ENCODE measurements around the gene EIF1AD.

The EIF1AD gene

DNA sequence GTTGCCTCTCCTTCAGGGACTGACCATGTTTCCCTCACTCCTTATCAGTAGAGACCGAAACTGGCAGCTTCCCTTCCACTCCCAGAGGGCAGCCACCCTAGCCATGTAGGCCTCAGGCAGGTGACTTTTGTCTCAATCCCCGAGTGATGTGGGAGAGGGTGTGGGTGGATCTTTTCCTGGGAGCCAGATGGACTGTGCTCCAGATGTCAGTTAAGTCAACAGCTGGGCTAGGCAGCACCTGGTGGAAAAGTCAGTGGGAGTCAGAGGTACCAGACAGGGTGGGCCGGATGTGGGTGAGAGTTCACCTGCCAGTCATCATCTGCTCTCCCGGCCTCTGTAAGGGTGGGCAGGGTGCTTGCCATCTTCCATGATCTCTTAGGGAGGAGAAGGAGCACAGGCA, 2.2 kb upstream of the EIF1AD start:
- DNase-seq (ENCODE audit: low spot score): no peak

DNA sequence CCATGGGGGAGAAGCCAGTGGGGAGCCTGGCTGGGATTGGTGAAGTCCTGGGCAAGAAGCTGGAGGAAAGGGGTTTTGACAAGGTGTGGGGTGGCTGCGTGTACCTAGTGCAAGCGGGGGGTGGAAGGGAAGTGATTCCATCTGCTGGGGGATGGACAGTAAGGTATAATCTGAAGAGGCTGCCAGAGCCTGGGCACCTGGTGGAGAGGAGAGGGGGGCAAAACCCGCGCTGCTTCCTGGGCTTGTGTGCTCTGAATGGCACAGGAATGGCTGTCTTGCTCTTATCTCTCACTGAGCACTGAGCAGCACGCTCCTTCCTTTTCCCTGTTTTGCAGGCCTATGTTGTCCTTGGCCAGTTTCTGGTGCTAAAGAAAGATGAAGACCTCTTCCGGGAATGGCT, 1.3 kb upstream of the EIF1AD start:
- no peak for DNase-seq (ENCODE audit: low spot score)

DNA sequence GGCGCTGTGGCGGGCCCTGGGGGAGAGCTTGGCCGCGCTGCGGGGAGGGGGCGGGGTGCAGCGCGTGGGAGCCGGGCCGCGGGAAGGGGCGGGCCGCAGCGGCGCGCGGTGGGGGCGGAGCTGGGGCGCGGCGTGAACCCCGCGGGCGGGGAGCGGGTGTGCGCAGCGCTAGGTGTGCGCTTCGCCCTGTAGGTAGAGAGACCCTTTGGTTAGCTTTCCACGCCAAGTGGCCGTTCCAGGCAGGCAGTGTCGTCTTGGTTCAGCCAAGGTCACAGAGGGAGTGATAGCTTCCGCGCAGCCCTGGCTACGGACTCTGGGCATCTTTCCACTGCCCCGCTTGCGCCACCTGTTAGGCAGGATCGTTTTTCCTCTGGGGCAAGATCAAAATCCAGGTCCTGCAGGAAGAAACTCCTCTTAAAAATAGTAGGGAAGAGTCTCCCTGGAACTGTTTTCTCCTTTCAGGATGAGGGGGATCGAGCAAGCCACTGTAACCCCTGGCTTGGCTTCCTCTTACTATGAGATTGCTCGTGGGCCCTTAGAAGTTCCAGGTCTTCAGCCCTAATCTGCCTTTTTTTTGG, 780 bp upstream of the EIF1AD start:
- peak; percentile 38 for DNase-seq (ENCODE audit: low spot score)

DNA sequence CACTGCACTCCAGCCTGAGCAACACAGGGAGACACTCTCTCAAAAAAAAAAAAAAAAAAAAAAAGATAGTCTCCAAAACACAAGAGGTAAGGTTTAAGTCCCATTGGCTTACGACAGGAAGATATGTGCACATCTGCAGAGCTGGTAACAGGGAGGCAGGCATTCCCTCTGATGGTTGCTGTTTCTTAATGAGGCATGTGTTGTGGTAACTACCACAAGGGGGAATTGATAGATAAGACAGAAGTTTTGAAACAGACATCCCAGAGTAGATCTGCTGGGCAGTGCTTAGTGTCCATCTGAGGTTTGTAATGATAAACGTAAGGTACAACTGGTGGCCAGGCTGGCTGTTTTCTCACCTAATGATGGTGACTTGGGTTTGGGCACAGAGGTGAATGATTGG, 4.7 kb downstream of the EIF1AD start:
- no peak for DNase-seq (ENCODE audit: low spot score)

DNA sequence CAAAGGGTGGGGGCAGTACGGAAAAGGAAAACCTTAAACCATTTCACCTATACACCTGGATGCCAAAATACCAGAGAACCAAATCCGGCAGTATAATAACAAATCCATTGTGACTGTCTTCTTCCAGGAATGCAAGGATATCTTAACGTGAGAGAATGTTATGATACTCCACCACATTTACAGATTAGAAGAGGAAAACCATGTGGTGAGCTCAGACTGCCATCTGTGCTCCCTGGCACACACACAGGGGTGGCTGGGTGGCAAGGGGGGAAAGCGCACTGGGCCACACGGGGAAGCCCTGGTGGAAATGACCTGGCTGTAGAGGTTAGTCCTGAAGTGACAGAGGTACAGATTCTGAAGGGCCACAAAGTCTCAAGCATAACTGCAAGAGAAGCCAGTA, 9.9 kb downstream of the EIF1AD start:
- no peak for DNase-seq (ENCODE audit: low spot score)

DNA sequence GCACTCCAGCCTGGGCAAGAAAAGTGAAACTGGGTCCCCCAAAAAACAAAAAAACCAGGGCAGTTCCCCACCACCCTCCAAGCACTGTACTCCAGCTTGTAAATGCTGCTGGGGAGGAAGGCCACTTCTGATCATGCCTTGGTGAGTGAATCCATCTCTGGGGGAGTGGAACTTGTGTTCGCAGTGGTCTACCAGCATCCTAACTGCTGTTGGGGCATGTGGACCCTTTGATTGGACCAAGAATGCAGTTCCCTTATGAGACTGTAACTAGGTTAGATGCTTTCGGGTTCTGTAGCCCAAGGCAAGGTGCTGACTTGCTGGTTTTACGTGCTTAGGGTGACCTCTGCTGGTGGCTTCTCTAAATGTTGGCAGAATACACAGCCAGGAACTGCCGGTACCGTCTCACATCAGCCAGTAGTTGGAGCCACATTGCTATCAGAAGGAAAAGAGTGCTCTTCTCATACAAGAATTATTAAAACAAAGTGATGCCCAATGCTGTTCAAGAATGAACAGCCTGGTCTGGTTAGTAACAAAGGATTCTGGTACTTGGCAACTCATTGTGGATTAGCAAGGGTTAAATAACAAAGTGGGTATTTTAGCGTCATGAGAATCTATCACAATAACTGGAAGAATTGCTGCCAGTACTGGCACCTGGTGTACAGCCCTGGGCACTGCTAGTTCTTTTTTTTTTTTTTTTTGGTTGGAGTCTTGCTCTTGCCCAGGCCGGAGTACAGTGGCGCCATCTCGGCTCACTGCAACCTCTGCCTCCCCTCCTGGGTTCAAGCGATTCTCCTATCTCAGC, 13.0 kb downstream of the EIF1AD start:
- DNase-seq (ENCODE audit: low spot score): peak; percentile 93

DNA sequence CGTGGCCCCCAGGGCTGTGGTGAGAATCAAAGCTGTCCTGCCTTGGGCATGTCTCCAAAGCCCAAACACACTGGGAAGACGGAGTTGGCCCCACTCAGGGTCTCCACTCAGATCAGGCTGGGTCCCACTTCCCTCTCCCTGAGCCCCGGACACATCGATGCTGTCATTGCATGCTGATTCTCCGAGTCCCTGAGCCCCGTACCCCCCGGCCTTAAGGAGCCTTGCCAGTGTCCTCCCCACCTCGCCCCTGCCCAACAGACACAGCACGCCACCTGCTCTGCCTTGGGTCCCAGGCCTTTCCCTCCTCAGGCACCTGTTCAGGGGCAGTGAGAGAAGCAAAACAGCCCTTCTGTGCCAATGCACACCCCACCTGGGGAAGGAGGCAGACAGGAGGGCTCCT, 14.6 kb downstream of the EIF1AD start:
- DNase-seq (ENCODE audit: low spot score): no peak

DNA sequence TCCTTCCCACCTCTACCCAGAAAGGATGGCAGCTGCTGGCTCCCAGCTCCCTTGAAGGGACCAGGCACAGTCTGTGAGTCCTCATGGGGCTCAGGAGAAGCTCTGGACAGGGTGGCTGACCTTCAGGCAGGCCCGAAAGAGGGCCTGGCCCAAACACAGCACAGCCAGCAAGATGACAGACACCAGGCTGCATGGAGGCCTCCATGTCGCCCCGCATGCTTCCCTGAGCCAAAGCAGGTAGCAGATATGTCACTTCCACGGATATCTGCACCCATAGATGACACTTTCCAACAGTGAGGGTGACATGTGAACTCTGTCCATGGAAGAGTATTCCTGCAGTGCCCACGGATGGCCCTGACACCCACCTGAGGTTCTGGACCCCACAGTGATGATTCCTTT, 18.4 kb downstream of the EIF1AD start:
- no peak for DNase-seq (ENCODE audit: low spot score)

DNA sequence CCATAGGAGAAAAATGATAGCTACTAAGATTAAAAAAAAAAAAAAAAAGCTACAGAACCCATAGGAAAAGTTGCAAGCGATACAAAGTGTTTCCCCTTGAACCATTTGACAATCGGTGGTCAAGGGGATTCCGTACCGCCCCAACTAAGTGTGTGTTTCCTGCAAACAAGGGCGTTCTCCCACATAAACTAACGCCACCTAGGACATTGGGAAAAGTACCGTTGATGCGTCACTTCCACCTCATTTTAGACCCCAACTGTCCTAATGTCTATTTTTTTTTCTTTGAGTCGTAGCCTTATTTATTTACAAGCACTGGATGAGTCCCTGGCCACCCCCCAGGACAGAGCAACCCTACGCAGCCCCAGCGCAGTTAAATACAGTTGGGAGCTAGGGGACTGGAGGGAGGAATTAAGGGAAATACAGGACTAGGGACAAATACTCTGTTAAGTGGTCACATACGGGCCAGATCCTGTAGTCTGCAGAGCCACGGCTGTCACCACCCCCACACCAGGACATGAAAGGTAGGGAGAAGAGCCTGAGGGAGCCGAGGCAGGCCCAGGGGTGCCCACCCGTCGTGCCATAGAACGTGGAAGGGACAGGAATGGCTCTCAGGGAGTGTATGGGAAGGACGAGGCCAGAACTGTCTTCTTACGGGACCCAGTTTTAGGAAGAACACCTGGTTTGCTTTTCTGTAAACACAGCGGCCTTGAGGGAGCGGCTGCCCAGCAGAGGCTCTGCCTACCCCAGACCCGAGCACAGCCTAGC, 19.0 kb downstream of the EIF1AD start:
- DNase-seq (ENCODE audit: low spot score): no peak

DNA sequence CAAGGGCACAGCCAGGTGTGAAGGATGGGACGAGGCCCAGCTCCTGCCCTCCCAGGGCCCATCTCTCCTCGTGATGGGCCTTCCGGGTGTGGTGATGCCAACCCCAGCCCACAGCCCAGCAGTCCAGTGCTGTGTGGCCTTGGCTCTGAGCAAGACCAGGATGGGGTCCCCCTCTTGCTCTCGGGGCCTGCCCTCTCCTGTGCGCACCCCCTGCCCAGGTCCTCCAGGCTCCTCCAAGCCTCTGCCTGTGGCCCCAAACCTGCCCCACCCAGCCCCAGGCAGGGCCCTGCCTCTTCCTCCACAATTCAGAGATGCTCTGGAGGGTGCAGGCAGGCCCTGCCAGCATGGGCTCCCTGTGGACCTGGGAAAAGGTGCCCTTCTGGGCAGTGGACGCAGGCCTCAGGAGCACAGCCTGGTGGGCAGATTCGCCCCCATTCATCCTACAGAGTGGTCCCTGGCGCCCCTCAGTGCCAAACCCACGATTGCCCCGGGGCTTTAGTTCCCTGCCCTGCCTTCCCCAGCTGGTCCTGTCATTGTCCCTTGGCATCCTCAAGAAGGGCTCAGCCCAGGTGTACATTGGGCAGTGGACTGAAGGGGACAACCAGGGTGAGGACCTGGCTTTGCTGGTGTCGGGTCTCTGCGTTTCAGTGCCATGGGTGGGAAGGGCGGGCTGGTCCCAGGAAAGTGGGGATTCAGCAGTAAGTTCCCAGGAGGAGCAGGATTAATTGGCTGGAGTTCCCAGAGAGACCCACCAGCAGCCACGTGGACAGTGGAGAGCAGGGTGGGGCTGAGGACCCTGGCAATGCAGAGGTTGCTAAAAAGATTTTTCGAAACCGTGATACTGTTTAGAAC, 19.8 kb downstream of the EIF1AD start:
- no peak for DNase-seq (ENCODE audit: low spot score)

DNA sequence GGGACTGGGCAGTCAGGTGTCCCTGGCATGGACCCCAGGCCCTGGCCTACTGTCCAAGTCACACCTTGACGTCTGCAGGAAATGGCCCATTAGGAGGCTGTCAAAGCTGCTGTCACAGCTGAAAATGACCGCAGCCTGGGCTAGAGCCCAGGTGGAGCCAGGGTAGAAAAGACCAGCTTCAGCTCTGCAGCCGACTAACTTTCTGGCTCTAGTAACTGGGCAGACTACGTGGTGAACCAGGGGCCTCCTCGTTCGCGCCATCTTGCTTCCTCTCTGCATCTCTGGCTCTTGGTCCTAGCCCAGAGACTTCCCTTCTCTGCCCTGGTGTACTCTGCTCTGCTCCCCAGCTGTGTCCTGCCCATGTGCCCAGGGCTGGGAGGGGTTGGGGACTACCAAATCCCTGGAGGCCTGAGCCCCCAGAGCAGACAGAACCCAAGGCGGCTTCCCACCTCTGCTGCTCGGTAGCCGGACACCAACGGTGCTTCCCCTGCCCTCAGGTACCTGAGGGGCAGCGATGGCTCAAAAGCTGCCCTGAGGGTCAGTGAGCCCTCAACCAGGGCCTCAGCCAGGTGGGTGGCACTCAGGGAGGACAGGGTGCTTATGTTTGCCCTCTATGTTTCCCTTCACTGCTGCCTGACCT, 20.7 kb downstream of the EIF1AD start:
- DNase-seq (ENCODE audit: low spot score): no peak

DNA sequence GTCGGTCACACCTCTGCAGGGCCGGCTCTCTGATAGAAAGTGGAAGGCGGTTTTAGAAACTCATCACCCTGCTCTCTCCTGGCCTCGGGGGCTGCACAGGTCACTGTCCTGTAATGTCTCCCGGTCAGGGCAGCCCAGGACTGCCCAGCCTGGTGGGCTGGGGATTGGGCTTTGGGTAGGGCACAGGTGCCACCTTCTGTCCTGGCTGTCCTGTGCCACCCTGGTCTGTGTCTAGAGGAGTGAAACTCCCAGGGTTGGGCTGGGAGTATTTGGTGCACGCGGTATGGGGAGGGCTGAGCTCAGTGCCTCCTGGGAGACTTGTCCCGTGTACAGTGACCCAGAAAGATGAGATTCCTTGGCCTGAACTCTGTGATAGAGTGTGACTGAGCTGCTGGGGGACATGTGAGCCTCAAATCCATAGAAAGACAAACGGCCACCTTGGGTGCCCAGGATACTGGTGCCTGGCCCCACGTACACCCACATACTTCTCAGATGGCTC, 22.6 kb downstream of the EIF1AD start:
- DNase-seq (ENCODE audit: low spot score): no peak

DNA sequence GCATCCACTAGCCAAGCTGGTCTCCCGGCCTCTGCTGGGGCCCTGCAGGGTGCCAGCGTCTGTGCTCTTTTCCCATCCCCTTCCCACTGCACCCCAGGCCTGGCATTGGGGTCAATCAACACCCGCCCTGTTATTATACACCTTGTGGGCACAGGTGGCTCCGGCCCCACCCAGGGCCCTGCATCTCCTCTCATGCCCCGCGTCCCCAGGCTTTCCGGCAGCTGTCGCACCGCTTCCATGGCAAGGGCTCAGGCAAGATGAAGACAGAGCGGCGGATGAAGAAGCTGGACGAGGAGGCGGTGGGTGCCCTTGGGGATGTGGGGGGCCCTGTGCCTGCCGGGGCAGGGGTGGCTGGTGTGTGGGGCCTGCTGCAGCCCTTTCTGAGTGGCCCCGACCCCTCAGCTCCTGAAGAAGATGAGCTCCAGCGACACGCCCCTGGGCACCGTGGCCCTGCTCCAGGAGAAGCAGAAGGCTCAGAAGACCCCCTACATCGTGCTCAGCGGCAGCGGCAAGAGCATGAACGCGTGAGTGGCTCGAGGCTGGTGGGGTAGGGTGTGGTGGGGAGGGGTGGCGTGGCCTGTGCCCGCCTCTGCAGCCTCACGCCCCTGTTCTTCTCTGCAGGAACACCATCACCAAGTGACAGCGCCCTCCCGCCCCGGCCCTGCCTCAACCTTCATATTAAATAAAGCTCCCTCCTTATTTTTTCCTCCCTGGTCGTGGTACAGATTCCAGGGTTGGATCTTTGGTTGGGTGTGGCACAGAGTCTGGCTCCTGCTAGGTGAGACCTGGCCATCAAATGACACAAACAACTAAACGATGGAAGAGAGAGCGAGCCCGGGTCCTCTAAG, 23.3 kb downstream of the EIF1AD start:
- DNase-seq (ENCODE audit: low spot score): no peak

DNA sequence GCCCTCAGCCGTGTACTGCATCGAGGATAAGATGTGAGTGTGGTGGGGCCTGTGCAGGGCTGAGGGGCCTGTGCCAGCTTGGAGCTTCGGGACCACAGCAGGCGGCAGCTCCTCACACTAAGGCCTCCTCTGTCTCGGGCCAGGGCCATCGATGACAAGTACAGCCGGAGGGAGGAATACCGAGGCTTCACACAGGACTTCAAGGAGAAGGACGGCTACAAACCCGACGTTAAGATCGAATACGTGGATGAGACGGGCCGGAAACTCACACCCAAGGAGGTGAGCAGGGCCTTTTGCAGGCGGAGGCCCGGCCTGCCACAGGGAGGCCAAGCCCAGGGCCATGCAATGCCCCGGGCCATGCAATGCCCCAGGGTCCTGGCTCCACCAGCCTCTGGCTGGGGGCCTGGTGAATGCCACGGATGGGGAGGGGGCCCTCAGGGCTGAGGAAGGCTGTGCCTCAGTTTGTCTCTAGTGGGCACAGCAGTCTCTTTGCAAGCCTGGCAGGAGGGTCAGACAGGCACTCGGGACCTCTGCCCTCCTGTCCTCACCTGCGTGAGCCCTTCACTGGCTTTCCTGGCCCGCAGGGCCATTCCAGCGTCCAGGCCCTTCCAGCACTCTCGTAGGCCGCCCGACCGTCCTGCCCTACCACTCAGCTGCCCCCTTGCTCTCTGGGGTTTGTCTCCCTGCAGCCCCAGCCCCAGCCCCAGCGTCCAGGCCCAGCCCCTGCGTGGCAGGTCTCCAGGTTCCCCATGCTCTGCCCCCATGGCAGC, 24.2 kb downstream of the EIF1AD start:
- DNase-seq (ENCODE audit: low spot score): no peak

DNA sequence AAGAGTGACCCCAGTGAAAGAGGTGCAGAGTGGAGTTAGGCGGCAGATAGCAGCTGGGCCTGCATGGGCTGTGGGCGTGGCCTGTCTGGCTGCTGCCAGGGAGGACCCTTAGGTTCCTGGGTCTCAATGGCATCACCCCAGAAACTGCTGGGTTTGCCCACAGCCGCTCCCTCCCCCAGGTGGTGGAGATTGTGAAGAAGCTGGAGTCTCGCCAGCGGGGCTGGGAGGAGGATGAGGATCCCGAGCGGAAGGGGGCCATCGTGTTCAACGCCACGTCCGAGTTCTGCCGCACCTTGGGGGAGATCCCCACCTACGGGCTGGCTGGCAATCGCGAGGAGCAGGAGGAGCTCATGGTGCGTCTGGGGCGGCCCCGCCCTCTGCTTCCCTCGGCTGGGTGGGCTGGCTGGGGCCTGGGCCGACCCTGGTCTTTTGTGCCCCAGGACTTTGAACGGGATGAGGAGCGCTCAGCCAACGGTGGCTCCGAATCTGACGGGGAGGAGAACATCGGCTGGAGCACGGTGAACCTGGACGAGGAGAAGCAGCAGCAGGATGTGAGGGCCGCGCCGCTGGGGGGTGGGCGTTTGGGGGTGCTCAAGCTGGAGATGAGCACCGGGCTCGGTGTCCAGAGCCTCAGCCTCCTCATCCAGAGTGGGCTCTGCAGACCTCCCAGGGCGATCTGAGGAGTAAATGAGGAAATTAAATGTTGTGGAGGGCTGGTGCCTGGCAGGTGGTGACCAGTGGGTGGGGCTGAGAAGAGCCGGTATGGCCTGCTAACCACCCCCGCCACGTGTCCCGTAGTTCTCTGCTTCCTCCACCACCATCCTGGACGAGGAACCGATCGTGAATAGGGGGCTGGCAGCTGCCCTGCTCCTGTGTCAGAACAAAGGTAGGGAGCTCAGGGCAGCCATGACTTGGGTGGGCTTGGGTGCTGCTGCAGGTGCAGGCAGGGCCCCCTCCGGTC, 25.5 kb downstream of the EIF1AD start:
- no peak for DNase-seq (ENCODE audit: low spot score)

DNA sequence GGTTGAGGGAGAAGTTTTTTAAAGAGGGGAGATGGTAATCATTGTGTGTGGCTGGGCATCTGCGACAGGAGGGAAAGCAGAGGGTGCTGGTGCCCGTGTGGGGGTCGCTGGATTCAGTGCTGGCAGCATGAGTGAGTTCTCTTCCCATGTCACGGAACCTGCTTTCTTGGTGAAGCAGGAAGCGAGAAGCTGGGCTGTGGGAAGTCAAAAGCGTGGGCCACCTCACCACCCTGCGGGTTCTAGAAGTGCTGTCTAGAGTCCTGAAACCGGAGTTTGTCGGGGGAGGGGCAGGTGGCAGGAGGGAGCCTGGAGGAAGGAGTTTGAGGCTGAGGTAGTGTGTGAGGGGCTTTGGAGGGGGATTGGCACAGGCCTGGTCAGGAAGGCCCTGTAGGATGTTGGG, 26.2 kb downstream of the EIF1AD start:
- DNase-seq (ENCODE audit: low spot score): no peak

DNA sequence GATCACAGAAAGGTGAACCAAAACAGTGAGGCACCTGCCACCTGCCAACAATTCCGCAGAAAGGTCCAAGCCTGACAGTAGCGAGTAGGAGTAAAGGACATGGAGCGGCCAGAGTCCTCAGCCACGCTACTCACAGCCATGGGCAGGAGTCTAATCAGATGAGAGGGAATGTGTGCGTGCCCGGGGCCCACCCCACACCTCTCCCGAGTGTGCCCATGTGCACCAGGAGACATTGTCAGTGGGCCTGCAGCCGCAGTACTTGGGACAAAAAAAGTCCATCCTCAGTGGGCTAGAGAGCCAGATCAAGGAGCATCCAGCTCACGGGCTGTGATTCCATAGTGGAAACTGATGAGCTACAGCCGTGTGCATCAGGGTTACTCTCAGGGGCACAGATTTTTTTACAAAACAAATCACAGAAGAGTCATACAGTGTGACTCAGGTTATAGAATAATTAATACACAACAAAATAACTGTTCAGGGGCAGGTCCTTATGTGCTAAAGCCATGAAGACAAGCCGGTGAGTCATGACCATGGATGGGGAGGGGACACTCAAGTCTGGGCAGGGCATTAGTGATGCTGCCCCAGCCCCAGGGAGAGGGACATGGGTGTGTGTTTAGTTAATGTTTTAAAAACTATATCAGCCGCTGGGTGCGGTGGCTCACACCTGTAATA, 28.4 kb downstream of the EIF1AD start:
- DNase-seq (ENCODE audit: low spot score): no peak

DNA sequence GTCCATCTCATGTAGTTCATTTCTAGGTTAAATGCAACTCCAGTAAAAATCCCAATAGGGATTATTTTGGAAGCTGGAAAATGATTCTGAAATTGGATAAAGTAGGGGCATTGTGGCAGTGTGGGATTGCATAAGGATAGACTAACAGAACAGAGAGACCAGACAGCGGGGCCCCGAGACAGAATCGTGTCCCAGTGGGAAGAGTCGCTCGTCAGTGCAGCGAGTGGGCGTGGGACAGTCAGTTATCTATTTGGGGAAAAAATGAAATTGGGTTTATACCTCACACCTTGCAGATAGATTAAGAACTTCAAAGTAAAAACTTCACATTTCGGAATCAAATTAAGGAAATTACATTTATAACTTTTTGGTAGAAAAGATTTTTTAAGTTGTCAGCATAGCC, 29.8 kb downstream of the EIF1AD start:
- no peak for DNase-seq (ENCODE audit: low spot score)

Data from SW480 (cell line).